Stimulated activated CD4-positive, alpha-beta T cell treated with anti-CD3 and anti-CD28 coated beads, Interleukin-4, amount 100 ng/mL, for 48 hours (primary cell): ENCODE data around the gene STK39.
"Not testable (repeated sequence)": the region's sequence is repeated elsewhere in the genome, so short reads cannot be mapped to it uniquely, and the experiment has no call there.

Source experiments
- DNase-seq, 2 donors: peaks; one replicate each; pipeline ENCODE4 v3.0.0-alpha.2; 2020; ENCODE audit warnings: low read depth in 2 of 2

The STK39 gene

GRCh38 chr2:168089200-168089599 is 158.2 kb downstream of the STK39 start:
- no peak for DNase-seq

DNA sequence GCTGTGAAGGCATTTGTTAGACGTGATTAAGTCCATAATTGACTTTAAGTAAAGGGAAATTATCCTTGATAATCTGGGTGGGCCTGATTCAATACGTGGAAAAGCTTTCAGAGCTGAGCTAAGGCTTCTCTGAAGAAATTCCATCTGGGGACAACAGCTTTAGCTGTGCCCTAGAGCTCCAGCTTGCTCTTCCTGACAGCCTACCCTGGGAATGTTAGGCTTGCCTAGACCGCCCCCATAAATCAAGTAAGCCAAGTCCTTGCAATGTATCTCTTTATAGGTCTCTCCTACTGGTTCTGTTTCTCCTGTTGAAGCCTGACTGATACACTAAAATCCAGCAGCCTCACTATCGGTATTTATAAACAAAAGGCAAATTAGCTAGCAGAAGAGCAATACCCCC is 160.0 kb downstream of the STK39 start:
- no peak for DNase-seq

GRCh38 chr2:168086851-168087250 is 160.5 kb downstream of the STK39 start:
- no peak for DNase-seq

GRCh38 chr2:168085801-168086361 is 161.5 kb downstream of the STK39 start:
- DNase-seq, result no peak

- DNase-seq, result no peak
Observed at GRCh38 chr2:168084288-168084687, 163.1 kb downstream of the STK39 start.

DNA sequence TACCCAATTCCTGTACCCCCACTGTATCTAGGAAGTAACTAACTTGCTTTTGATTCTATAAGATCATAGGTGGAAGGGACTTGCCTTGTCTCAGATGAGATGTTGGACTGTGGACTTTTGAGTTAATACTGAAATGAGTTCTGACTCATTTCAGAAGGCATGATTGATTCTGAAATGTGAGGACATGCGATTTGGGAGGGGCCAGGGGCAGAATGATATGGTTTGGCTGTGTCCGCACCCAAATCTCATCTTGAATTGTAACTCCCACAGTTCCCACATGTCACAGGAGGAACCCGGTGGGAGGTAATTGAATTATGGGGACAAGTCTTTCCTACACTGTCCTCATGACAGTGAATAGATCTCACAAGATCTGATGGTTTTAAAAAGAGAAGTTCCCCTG is 165.9 kb downstream of the STK39 start:
- DNase-seq, result not testable (repeated sequence)

DNA sequence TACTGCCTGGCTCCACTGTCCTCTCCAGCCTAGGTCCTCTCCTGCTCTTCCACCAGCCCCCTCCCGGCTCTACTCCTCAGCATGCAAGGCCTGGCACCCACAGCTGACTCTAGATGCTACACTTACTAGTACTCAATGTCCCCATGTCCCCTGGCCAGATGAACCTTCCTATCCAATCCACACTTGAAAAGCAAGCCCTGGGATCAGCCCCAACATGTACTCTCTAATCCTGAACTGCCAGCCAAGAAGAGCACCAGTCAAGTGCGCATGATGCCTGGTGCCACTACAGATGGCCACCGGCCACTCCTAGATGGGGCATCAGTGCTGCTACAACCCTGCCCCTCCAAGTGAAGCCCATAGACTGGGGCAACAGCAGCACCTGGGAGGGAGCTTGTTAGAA is 168.2 kb downstream of the STK39 start:
- DNase-seq, result no peak

- DNase-seq, result no peak
Observed at GRCh38 chr2:168076731-168077130, 170.7 kb downstream of the STK39 start.

DNA sequence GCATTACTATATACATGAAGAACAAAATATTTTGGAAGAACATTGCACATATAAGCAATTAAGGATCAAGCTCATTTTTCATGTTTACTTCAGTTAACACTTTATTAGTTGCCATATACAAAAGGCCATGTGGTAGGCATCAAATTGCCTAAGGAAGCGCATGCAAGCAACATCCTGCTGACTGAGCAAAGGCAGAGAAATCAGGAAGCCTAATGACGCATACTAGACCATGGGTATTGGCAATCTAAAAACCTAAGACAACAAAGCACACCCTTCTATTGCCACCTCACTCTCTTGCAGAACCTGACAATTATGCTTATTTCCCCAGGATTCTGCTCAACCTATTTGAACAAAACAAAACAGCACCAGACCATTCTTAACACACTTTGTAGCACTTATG is 171.9 kb downstream of the STK39 start:
- DNase-seq, result no peak

- no peak for DNase-seq
Observed at GRCh38 chr2:168072626-168073303, 174.6 kb downstream of the STK39 start.

GRCh38 chr2:168064011-168064998 is 183.1 kb downstream of the STK39 start:
- DNase-seq, result no peak

GRCh38 chr2:168062936-168063335 is 184.5 kb downstream of the STK39 start:
- no peak for DNase-seq

DNA sequence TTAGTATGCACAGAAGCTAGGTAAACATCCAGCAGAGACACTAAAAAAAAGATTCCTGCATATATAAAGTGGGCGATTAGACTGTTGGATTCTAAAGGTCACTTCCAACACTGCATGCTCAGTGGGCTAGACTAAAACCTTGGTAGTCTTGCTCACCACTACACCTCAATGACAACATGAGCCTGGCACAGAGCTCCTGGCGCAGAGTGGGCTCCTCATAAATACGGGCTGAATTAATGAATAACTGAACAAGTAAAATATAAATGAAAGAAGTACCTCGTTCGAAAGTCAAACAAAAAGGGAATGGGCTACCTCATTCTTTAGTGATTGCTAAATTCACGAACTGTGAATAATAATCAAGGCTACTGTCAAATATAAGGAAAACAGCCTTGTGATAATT is 185.3 kb downstream of the STK39 start:
- no peak for DNase-seq

- DNase-seq, result no peak
Observed at GRCh38 chr2:168060986-168061750, 186.2 kb downstream of the STK39 start.

GRCh38 chr2:168059758-168060157 is 187.6 kb downstream of the STK39 start:
- no peak for DNase-seq

DNA sequence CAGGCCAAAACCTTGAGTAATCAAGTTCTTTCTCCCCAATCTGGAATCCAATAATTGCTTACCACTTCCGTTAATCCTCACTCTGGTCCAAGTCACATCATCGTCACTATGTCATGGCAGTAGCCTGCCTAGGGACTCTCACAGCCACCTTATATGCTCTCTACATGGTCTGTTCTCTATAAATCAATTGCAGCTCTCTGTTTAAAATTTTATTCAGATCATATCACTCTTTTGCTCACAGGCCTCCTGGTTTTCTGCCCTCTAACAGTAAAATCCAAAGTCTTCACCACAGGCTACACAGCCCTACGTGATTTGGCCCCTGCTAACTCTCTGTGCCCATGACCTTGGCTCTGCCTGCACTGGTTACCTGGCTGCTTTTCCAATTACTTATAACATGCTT is 188.7 kb downstream of the STK39 start:
- DNase-seq, result no peak

GRCh38 chr2:168056242-168056787 is 191.1 kb downstream of the STK39 start:
- no peak for DNase-seq

DNA sequence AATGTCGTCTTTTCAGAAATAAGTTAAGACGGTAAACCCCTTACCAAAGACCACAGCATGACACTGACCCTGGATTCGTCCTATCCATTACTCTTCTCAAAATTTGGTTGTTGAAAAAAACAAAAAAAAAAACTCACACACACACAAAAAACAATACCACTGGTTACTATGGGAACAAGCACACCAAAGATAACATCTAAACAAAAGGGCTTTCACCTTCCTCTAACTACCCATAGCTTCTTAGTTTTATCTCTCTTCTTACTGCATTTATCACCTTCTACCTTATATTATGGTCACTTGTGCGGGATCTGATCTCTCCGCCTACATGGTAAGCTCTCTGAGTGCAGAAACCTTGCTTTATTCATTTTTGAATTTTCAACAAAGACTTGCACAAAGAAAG is 192.7 kb downstream of the STK39 start:
- DNase-seq, result no peak

DNA sequence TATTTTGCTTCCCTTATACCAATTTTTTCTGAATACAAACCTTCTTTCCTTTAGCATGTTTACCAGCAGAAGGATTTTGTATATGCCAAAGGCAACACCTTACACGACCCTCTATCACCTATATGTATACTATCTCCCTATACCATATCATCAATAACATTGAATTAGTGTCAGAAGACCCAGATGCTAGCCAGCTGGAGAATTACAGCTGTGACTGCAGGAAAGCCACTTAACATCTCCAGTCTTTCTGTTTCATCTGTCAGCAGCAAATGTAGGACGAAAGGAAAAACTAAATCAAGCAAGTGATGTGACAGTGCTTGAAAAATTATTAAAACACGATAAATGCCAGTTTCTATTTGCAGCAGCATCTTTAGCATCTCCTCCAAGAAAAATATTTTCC is 193.7 kb downstream of the STK39 start:
- no peak for DNase-seq

- DNase-seq, result no peak
Observed at GRCh38 chr2:168052773-168053172, 194.6 kb downstream of the STK39 start.

DNA sequence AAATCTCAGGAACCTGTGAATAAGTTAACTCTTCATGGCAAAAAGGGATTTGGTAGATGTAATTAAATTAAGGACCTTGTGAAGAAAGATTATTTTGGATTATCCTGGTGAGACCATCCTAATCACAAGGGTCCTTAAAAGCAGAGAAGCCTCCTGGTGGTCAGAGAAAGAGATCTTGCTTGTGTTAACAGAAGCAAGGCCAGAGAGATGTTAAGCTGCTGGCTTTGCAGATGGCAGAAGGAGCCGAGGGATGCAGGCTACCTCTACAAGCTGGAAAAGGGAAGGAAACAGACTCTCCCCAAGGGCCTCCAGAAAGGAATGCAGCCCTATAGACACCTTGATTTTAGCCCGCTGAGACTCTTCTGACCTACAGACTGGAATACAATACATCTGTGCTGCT is 197.0 kb downstream of the STK39 start:
- no peak for DNase-seq

DNA sequence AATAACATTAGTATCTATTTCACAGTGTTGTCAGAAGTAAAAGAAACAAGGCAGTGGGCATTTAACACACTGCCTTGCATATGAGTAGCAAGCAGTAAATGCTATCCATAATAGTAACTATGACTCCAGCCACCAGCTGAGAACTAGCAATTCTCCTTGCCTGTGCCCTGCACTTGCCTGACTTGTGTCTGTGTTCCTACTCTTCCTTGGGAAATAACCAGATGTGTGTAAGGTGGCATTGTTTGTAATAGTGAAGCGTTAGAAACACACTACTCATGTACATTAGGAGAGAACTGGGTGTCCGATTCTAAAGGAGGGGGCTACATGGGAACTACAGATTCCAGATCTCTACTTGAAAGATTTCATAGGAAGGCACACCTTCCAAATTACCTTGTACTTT is 197.8 kb downstream of the STK39 start:
- DNase-seq, result no peak
